SK-N-SH (cell line): ENCODE data around the gene PPP2R5C. TPM values are rescaled to one million over a fixed set of nuclear protein-coding genes. Genes with fewer than 3 reads are reported as not detected.

Experiments used
- CTCF ChIA-PET: fragments of 300-600, 350-600 bp; formaldehyde crosslinking; extraction: SDS; loops from one replicate; lab custom pipeline; 2021; lab: Yijun Ruan, JAX
- POLR2A ChIA-PET: fragments of 350-600 bp; sonication (Branson Sonifier 250); formaldehyde crosslinking; extraction: SDS; loops from one replicate; lab custom pipeline; 2020; ENCODE audit warnings: antibody characterized with exemption, inconsistent platforms; lab: Yijun Ruan, JAX
- DNase-seq: peaks from one replicate; pipeline ENCODE4 v3.0.0; 2012
- H2AFZ ChIP-seq: fragments of 200-600 bp; sonication (generic); 2 replicates; pipeline ENCODE4 v1.8.1; 2016; ENCODE audit warnings: antibody characterized with exemption, mild to moderate bottlenecking, low read depth
- H3F3A ChIP-seq: fragments of 200-600 bp; sonication (generic); replicated peaks from 2 replicates; pipeline ENCODE3; 2016; ENCODE audit warnings: antibody characterized with exemption, mild to moderate bottlenecking; ENCODE audit not compliant: insufficient read depth
- H3K27ac ChIP-seq, 2 experiments: fragments of 200-500 bp in 1 of 2; fragments of 200-600 bp in 1 of 2; sonication (Bioruptor generic) in 1 of 2; sonication (generic), shearing (Covaris generic) in 1 of 2; 2 replicates each; pipeline versions ENCODE4 v1.5.1 to v1.6.1; 2014 to 2016; ENCODE audit warnings: low read depth in 2 of 2, inconsistent platforms in 1 of 2, low read length in 1 of 2, mild to moderate bottlenecking in 1 of 2, mixed read lengths in 1 of 2
- H3K27me3 ChIP-seq: fragments of 200-600 bp; sonication (generic), shearing (Covaris generic); 2 replicates; pipeline ENCODE4 v1.6.1; 2016; ENCODE audit warnings: mixed run types; ENCODE audit not compliant: insufficient read depth
- H3K36me3 ChIP-seq, 2 experiments: fragments of 200-500 bp in 1 of 2; fragments of 200-600 bp in 1 of 2; sonication (Bioruptor generic) in 1 of 2; sonication (generic) in 1 of 2; replicated peaks in 1 of 2; 2 replicates each; pipeline versions ENCODE3 to v1.5.1; 2014 to 2016; ENCODE audit warnings: low read length in 1 of 2, mild to moderate bottlenecking in 1 of 2; ENCODE audit not compliant: insufficient read depth in 2 of 2, control insufficient read depth in 1 of 2
- H3K4me1 ChIP-seq, 2 experiments: fragments of 200-500 bp in 1 of 2; fragments of 200-600 bp in 1 of 2; sonication (Bioruptor generic) in 1 of 2; sonication (generic), shearing (Covaris generic) in 1 of 2; 2 replicates each; pipeline versions ENCODE4 v1.5.1 to v1.6.1; 2014 to 2016; ENCODE audit warnings: low read depth in 1 of 2, low read length in 1 of 2, mixed run types in 1 of 2; ENCODE audit not compliant: insufficient read depth in 2 of 2, control insufficient read depth in 1 of 2
- H3K4me2 ChIP-seq: fragments of 200-600 bp; sonication (generic), shearing (Covaris generic); 2 replicates; pipeline ENCODE4 v1.6.1; 2017; ENCODE audit warnings: mixed run types
- H3K4me3 ChIP-seq, 2 experiments: fragments of 200-500 bp in 1 of 2; fragments of 200-600 bp in 1 of 2; sonication (Bioruptor generic) in 1 of 2; sonication (generic), shearing (Covaris generic) in 1 of 2; 2 replicates each; pipeline versions ENCODE4 v1.5.1 to v1.8.1; 2014 to 2016; ENCODE audit warnings: low read depth in 2 of 2, inconsistent platforms in 1 of 2, low read length in 1 of 2, mild to moderate bottlenecking in 1 of 2, mixed read lengths in 1 of 2, moderate library complexity in 1 of 2
- H3K79me2 ChIP-seq: fragments of 200-600 bp; sonication (generic); 2 replicates; pipeline ENCODE4 v1.8.1; 2017; ENCODE audit warnings: mild to moderate bottlenecking; ENCODE audit not compliant: insufficient read depth
- H3K9ac ChIP-seq: fragments of 200-600 bp; sonication (generic); 2 replicates; pipeline ENCODE4 v1.6.1; 2017; ENCODE audit warnings: mixed run types
- H3K9me2 ChIP-seq: fragments of 200-600 bp; sonication (generic); 2 replicates; pipeline ENCODE4 v1.6.1; 2017; ENCODE audit warnings: mixed run types
- H3K9me3 ChIP-seq: fragments of 200-600 bp; sonication (generic); 2 replicates; pipeline ENCODE4 v1.6.1; 2017; ENCODE audit warnings: mixed run types, mild to moderate bottlenecking, moderate library complexity
- H4K20me1 ChIP-seq: fragments of 200-600 bp; sonication (generic); 2 replicates; pipeline ENCODE4 v1.6.1; 2017; ENCODE audit warnings: mild to moderate bottlenecking, mixed run types; ENCODE audit not compliant: insufficient read depth
- EZH2phosphoT487 ChIP-seq: fragments of 200-600 bp; sonication (generic); IDR thresholded peaks from 2 replicates; pipeline ENCODE4 v1.6.1; 2017; ENCODE audit warnings: low read depth, mixed run types, mild to moderate bottlenecking, antibody characterized with exemption, moderate library complexity, borderline replicate concordance
- FOSL2 ChIP-seq: IDR thresholded peaks from 2 replicates; pipeline ENCODE4 v1.4.0; 2012; ENCODE audit warnings: low read depth, mild to moderate bottlenecking, moderate library complexity, borderline replicate concordance
- GATA2 ChIP-seq: sonication (generic); formaldehyde crosslinking; IDR thresholded peaks from 2 replicates; pipeline ENCODE4 v1.5.0; 2020; ENCODE audit warnings: mild to moderate bottlenecking, missing genetic modification reagents
- IRF3 ChIP-seq: fragments of 150-350 bp; IDR thresholded peaks from 2 replicates; pipeline ENCODE4 v1.6.1; 2016; ENCODE audit warnings: mild to moderate bottlenecking, low read depth, low read length
- JUND ChIP-seq: IDR thresholded peaks from 2 replicates; pipeline ENCODE4 v1.4.0; 2012
- MEF2A ChIP-seq: IDR thresholded peaks from 2 replicates; pipeline ENCODE4 v1.4.0; 2012; ENCODE audit warnings: low read depth, borderline replicate concordance
- NRF1 ChIP-seq: IDR thresholded peaks from 2 replicates; pipeline ENCODE4 v1.6.1; 2012; ENCODE audit warnings: low read depth, mild to moderate bottlenecking, low read length
- PBX3 ChIP-seq: IDR thresholded peaks from 2 replicates; pipeline ENCODE4; 2012
- POLR2AphosphoS5 ChIP-seq: IDR thresholded peaks from 2 replicates; pipeline ENCODE4 v1.6.1; 2012; ENCODE audit warnings: low read depth, low read length
- RAD21 ChIP-seq: IDR thresholded peaks from 2 replicates; pipeline ENCODE4 v1.6.1; 2012; ENCODE audit warnings: mild to moderate bottlenecking, low read length
- RCOR1 ChIP-seq: fragments of 150-350 bp; IDR thresholded peaks from 2 replicates; pipeline ENCODE4 v1.6.1; 2017; ENCODE audit warnings: antibody characterized with exemption, low read length
- REST ChIP-seq: IDR thresholded peaks from 2 replicates; pipeline ENCODE4 v1.6.1; 2012; ENCODE audit warnings: mild to moderate bottlenecking, low read depth, low read length, moderate library complexity
- RFX5 ChIP-seq: IDR thresholded peaks from 2 replicates; pipeline ENCODE4 v1.6.1; 2012; ENCODE audit warnings: mild to moderate bottlenecking, improper control_type of control experiment, low read length
- TCF12 ChIP-seq: IDR thresholded peaks from 2 replicates; pipeline ENCODE4 v1.4.0; 2012
- USF2 ChIP-seq: fragments of 150-350 bp; IDR thresholded peaks from 2 replicates; pipeline ENCODE4 v1.6.1; 2017; ENCODE audit warnings: antibody characterized with exemption, low read length, low read depth, borderline replicate concordance
- YY1 ChIP-seq: IDR thresholded peaks from 2 replicates; pipeline ENCODE4 v1.4.0; 2012; ENCODE audit warnings: low read depth, mild to moderate bottlenecking
- WGBS: methylation state at CpG from one replicate; pipeline ENCODE4 v1.1.6; 2017; ENCODE audit warnings: low lambda C conversion rate; 5-methylcytosine and 5-hydroxymethylcytosine counted together
- polyA plus RNA-seq, 3 experiments: library from polyadenylated mRNA; depleted of rRNA; stranded (reverse); fragments of >200 nt; gene quantifications; 2 replicates each; pipeline ENCODE4 v1.2.3, GENCODE V29; 2012

The PPP2R5C gene
- polyA plus RNA-seq, 1 of the 3 experiments (the other 2 are of a cell fraction), result 43.7 TPM

GRCh38 chr14:101781240-101782061 is 19.9 kb downstream of the PPP2R5C start:
- Histone ChIP-seq H2AFZ (peak overlapping the region; percentile 63; the same call in 1 of the 2 replicates), H3K9me2 (no peaks in the 10 kb centered on the region), H3K4me1 (peaks cover 0 to 5% of the 10 kb centered on the region in 2 experiments; a peak in 1 of 4 replicates), H3K36me3 (peaks cover 0 to 7% of the 10 kb centered on the region in 2 experiments), H3F3A (peaks cover 5% of the 10 kb centered on the region), H3K79me2 (peaks cover 4% of the 10 kb centered on the region; the same call in 1 of the 2 replicates), H3K9me3 (no peaks in the 10 kb centered on the region), H3K4me3 (peak overlapping the region; percentile 37 to 55), H3K4me2 (peak overlapping the region; percentile 80), H3K27ac (no peak overlapping the region), H3K27me3 (no peaks in the 10 kb centered on the region), H4K20me1 (no peaks in the 10 kb centered on the region), H3K9ac (peak overlapping the region; percentile 36; the same call in 1 of the 2 replicates)
- DNase-seq, result peak; percentile 79
- ChIA-PET POLR2A (no interaction called here), CTCF (interaction anchor here (1.8 kb wide), 1 partner anchor 11 kb away, joined by 12 read pairs; no protein-coding TSS in a partner anchor)
- TF ChIP-seq POLR2AphosphoS5 (no peak), REST (no peak), YY1 (no peak), IRF3 (no peak), NRF1 (no peak), EZH2phosphoT487 (no peak), RFX5 (no peak), RCOR1 (no peak), PBX3 (no peak), GATA2 (CRISPR knock-in tag) (no peak), FOSL2 (no peak), JUND (no peak), RAD21 (no peak), MEF2A (no peak), TCF12 (no peak), USF2 (no peak)
- 18% methylated on average over 16 of the region's 67 CpGs for WGBS
